Measurements from ENCODE around the gene LETM1.
A peak's percentile ranks its signal among the peaks of the same experiment; 100 is the strongest.

The LETM1 gene

DNA sequence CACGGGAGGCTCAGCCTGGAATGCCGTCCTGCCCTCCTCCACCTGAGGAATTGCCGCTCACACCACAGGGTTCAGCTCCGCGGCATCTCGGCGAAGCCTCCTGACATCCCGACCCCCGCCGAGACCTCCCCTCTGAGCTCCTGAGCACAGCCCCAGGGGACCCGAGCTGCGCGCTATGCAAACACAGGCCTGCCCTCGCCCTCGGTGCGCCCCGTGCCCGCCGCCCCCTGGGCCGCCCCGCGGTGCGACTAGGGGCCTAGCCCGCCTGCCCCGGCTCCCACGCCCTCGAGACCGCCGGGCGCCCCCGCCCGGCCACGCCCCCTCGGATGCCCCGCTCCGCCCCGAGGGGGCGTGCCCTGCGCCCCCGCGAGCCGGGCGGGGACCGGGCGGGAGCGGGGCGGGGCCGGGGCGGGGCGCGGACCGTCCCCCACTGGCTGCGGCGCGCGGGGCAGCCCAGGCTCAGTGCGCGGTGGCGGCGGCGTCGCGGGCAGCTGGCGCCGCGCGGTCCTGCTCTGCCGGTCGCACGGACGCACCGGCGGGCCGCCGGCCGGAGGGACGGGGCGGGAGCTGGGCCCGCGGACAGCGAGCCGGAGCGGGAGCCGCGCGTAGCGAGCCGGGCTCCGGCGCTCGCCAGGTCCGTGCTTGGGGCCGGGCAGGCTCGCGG lies 63.0 kb downstream of the LETM1 start, which contains the start of gene FGFR3:
FGFR3 (plus strand) TSS at position 462 of the 664 bp plus-strand sequence. CDS start 642 bp downstream, outside the sequence.
- DNase-seq: peak; percentile 61

GRCh38 chr4:1792158-1792831 lies 63.7 kb downstream of the LETM1 start:
- DNase-seq: peak; percentile 9

- no peak for DNase-seq
These were observed 66.0 kb downstream of the LETM1 start for GRCh38 chr4:1790005-1790404.

DNA sequence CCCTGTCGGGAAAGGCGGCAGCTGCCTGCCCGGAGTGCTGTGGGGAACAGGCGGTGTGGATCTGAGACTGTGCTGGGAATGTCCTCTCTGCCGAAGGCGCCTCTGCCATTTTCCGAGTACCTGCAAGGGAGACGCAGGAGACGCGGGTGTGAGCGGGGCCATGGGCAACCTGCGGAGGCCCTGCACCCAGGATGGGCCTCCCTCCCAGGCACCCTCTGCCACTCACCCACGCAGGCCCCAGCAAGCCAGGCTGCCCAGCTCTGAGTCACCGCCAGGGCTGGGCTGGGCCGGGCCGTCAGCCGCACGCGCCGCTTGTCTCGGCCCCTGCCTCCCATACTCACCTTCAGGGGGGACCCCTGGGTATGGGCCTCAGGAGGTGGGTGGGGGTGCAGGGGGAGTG lies 66.4 kb downstream of the LETM1 start:
- no peak for DNase-seq

DNA sequence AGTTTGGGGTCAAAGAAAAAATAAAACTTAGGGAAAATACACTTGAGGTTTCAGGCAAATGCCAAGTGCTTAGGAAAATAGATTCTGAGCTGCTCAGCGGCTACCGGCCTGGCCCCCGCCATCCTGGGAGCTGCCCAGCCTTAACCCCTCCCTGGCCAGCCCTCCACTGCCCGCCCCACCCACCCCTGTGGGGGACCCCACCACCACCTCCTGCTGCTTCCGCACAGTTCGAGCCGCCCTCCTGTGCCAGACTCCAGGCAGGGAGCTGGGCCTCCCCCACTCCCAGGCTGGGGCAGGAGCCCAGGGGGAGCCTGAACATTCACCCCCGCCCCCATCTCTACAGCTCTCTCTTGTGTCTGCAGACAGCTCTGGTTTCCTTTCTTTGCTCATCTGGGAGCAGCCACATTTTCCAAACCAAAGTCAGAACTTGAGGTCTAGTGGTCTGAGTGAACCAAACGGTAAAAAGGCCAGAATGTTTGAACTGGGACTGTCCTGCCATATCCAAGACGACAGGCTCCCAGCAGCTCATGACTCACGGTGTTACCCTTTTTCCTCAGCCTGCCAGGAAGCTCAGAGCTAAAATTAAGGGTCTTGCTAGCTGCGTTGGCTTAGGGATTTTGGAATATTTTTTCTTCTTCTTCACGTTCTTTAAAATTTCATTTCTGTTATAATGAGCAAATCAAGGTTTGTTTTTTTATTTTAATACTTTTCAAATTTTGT lies 67.5 kb downstream of the LETM1 start:
- no peak for DNase-seq

DNA sequence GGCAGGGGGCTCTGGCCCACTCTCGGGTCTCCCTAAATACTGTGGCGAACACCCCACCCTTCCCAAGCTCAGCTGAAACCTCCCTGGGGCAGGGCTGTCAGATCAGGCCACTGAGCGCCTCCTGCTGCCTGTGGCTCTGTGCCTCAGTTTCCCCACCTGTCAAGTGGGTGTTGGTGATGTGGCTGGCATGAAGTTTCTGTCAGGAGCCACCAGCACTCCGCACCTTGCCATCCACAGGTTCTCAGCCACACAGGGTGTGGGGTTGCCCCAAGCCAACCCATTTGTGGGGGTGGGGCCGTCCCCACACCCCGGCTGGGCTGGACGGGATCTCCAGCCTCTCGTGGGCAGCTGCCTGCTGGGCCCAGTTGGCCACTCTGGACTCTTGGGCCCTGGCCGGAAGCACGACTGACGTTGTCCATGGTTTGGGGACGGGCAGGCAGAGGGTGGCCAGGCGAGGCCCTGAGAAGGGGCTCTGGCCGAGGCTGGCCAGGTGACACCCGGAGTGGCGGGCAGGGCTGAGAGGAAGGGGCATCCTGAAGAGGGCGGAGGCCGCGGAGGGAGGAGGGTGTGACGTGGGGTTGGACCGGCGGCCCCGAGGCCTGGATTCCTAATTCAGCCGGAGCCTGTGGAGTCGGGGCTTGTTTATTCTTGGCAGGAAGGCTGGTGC lies 68.4 kb downstream of the LETM1 start:
- DNase-seq: no peak

DNA sequence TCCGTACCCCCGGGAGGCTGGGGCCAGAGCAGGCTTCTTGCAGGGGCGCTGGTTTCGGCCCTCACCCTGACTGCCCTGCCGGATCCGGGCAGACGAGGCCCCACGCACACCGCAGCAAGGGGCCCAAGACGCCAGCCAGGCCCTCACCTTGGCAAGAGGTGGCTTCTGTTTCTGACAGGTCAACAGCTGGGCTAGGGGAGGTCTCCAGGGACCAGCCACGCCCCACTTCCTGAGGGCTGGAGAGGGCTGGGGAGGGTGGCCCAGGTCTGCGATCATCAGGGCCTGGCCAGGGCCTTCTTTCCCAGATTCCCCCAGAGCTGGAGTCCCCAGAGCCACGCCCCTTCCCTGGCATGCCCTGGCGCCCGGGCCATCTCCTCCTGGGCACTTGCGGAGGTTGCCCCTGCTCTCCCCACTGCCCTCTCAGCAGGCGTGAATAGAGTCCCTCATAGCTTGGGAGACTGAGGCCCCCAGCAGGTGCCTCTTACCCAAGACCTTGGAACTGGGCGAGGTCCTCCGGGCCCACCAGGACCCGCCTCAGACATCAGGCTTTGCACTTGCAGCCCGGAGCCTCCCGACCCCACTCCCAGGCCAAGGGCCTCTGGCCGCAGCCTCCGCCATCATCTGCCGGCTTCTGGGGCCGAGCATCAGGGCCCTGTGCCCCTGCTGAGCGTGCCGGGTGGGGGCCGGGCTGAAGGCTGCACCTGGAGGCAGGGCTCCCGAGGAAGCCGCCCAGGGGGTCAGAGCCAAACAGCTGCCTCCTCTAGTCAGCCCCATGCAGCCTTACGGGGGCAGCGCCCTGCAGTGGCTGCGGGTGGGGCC lies 69.2 kb downstream of the LETM1 start:
- peak; percentile 7 for DNase-seq

DNA sequence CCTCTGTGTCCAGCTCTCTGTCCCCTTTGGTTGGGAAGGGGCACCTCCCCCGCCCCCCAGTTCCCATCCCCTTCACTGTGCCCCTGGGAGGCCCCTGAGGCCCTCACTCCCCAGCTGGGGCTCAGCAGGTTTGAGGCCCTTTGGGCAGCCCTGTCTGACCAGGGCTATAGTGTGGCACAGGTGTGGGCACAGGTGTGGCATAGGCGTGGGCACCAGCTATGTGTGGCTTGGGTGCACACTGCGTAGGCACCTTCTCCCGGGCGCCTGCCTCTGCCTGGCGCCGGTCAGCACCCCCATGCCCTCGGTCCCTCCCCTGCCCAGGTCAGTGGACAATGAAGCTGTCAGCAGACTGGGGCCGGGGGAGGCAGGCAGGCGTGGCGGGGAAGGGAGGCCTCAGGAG lies 70.4 kb downstream of the LETM1 start:
- no peak for DNase-seq

- DNase-seq: no peak
These were observed 71.0 kb downstream of the LETM1 start for GRCh38 chr4:1784789-1785591.

GRCh38 chr4:1784395-1784788 lies 71.6 kb downstream of the LETM1 start:
- no peak for DNase-seq

- no peak for DNase-seq
These were observed 72.0 kb downstream of the LETM1 start for GRCh38 chr4:1783970-1784369.

DNA sequence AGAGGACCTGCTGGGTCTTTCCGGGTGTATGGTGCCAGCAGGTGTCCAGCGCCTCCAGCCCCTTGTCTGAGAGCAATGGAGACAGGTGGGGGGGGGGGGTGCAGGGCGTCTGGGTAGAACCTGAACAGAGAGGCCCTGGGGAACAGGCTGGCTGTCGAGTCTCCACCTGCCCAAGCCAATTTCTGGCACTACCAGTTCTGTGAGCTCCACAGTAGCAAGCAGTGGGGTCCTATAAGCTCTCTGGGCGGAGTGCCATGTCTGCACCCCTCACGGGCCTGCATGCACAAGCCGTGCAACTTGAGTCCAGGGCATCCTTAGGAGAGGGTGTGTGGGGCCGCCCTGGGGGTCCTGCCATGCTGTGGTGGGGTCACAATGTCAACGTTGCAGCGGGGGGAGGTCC lies 72.9 kb downstream of the LETM1 start:
- DNase-seq: no peak

DNA sequence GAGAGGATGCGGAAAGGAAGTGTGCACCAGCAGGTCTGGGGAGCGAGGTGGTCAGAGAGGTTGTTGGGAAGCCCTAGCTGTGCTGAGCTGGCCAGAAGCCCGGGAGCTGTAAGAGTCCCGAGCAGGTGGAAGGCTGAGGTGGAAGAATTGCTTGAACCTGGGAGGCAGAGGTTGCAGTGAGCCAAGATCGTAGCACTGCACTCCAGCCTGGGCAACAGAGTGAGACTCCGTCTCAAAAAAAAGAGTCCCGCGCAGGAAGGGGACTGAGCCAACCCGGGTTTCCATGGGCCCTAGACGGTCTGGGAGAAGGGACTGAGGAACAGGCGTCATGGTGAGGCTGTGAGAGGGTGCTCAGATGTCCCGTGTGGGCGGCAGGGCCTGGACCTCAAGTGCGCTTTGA lies 75.5 kb downstream of the LETM1 start:
- DNase-seq: no peak

DNA sequence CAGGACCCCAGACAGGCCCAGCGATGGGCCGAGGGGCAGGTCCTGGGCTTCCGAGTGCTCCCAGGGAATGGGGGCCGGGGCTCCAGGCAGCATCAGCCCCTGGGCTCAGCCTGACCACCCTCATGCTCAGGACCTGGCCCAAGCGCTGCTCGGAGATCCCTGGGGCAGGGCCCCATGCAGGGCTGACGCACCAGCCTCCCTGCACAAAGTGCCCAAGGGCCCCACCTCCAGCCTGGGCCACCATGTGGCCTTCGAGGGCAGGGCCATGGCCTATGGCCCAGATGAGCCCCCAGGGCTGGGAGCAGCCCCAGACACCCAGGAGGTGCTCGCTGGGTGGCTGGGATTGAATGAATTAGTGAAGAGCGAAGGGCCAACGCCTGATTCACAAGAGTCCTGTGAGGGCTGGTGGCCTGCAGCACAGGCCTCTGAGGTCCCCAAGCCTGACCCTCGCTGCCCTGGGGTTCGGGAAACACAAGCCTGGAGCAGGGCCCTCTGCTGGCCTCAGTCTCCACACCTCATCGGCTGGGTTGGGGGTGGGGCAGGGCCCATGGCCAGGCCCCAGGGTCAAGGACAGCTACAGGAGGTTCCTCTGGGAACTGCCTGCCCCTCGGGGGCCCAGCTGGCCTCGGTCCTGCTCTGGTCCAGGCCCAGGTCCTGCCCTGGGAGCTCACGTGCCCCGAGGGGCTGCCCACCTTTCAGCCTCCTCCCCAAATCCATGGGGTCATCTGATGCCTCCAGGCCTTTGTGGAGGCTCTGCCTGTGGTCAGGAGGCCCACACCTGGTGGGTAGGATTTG lies 76.2 kb downstream of the LETM1 start:
- no peak for DNase-seq

DNA sequence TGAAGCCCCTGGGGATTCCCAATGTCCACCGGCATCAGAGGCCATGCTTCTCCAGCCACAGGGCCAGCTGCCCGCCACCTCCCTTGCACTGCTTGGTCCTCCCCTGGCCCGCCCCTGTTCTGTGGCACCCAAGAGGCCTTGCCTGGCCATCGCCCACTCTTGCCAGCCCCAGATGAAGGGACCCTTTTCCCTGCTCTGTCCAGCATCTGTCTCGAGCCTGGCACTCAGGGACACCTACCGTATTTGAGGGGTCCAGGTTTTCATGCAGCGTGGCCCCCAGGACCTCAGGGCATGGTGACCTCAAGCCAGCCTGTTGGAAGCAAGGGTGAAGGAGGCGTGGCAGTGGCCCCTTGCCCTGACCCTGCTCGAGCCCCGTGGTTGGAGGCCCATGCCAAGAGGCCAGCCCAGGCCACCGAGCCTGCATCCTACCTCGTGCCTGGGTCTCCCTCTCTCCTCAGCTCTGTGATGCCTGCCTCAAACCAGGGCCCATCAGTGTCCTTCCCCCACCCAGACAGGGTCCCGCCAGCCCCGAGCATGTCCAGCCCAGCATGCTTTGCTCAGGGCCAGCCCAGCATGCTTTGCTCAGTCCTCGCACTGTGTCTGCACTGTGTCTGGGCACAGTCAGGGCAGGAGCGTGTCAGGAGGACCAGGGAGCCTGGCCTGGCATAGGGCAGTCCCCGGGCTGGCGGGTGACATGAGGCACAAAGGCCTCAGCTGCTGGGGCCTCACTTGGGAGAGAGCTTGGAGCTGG lies 77.1 kb downstream of the LETM1 start:
- no peak for DNase-seq

DNA sequence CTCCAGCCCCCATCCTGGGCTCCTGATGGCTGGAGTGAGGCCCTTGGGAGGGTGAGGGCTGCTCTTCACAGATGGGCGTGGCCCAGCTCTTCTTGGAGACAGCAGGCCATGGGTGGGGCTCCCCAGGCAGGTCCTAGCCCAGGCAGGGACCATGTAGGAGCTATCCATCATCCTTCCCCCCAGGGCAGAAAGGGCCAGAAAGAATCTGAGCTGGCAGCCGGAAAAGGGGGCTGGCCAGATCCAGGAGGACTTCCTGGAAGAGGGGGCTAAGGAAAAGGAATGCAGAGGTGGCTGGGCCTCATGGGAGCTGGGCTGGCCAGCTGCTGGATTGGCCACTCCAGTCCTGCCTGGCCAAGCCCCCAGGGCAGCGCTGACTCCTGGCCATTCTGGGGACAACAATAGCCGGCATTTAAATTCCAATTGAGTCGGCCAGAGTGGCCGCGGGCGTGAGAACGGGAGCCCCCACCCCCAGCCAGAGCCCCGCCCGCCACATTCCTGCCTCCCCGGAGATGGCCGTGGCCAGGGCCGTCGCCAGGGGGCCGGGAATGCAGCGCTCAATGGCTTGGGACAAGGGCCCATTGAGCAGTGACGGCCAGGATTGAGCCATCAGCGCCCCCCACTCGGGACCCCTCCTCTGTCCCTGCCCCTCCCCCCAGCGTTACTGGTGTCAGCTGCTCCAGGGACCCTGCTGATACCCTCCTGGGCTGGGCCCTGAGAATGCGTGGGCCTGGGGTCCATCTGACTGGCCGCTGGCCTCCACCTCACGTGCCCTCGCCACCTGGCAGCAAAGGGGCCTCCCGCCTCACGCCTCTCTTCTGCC lies 77.9 kb downstream of the LETM1 start:
- peak; percentile 32 for DNase-seq

GRCh38 chr4:1776521-1777161 lies 79.3 kb downstream of the LETM1 start:
- DNase-seq: no peak

DNA sequence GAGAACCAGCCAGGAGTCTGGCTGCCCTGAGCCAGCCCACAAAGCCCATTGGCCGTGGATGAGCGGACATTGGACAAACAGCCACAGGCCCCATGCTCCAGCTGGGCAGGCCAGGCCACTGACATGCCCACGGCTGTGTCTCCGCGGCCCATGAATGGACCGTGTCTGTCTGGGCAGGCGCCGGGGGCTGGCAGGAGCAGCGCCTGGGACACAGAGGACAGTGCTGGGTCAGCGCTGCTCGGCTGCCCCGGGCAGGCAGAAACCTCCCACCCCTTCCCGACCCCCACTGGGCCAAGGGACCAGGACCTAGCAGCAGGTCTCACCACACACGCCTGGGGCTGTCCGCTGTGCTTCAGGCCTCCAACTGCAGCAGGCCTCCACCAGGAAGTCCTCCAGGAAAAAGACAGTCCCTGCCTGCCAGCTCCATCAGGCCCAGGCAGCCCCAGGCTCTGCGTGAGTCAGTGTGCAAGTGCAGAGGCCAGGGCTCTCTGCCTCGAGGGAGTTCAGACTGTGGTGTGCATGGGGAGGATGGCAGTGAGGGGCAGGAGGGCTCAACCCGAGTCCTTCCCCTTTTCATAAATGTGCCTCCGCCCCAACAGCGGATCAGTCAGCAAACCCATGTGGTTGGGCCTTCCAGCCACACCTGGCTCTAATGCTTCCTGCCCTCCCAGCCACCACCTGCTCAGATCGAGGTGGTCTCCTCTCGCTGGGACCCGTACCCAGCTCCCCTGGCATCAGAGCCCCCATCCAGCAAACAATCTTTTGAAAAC lies 80.0 kb downstream of the LETM1 start:
- no peak for DNase-seq

All from NCI-H82 (cell line).